H9 (cell line): ENCODE data around the gene CMTM8. TPM values are rescaled to one million over a fixed set of nuclear protein-coding genes. Genes with fewer than 3 reads are reported as not detected.
A peak's percentile ranks its signal among the peaks of the same experiment; 100 is the strongest.

Experiments used
- DNase-seq: peaks from one replicate; pipeline ENCODE4 v3.0.0-alpha.2; 2017
- H2AFZ ChIP-seq: one replicate; pipeline ENCODE4 v1.6.1; 2013; ENCODE audit warnings: mild to moderate bottlenecking, low read length, control low read depth, moderate library complexity
- H2AK5ac ChIP-seq: 2 replicates; pipeline ENCODE4 v1.6.1; 2013; ENCODE audit warnings: low read length, control low read depth, mixed read lengths; ENCODE audit not compliant: insufficient read length
- H2BK120ac ChIP-seq: one replicate; pipeline ENCODE4 v1.6.1; 2013; ENCODE audit warnings: low read depth, mild to moderate bottlenecking, low read length, control low read depth, inconsistent platforms; ENCODE audit not compliant: poor library complexity, severe bottlenecking
- H2BK12ac ChIP-seq: 2 replicates; pipeline ENCODE4 v1.6.1; 2013; ENCODE audit warnings: low read length, control low read depth, mixed read lengths, low read depth; ENCODE audit not compliant: insufficient read length
- H2BK15ac ChIP-seq: 2 replicates; pipeline ENCODE4 v1.6.1; 2013; ENCODE audit warnings: low read depth, low read length, control low read depth
- H2BK20ac ChIP-seq: one replicate; pipeline ENCODE4 v1.6.1; 2013; ENCODE audit warnings: low read depth, mild to moderate bottlenecking, low read length, control low read depth, inconsistent platforms; ENCODE audit not compliant: poor library complexity, severe bottlenecking
- H2BK5ac ChIP-seq: 2 replicates; pipeline ENCODE4 v1.6.1; 2013; ENCODE audit warnings: low read length, control low read depth, mixed read lengths; ENCODE audit not compliant: insufficient read length
- H3K14ac ChIP-seq: 2 replicates; pipeline ENCODE4 v1.6.1; 2013; ENCODE audit warnings: low read length, control low read depth; ENCODE audit not compliant: insufficient read depth
- H3K18ac ChIP-seq: 2 replicates; pipeline ENCODE4 v1.6.1; 2013; ENCODE audit warnings: low read depth, mild to moderate bottlenecking, mixed read lengths, low read length, control low read depth; ENCODE audit not compliant: insufficient read length
- H3K23ac ChIP-seq: 2 replicates; pipeline ENCODE4 v1.6.1; 2013; ENCODE audit warnings: low read length, control low read depth, mixed read lengths, low read depth; ENCODE audit not compliant: insufficient read length
- H3K23me2 ChIP-seq: 2 replicates; pipeline ENCODE4 v1.6.1; 2013; ENCODE audit warnings: low read depth, mild to moderate bottlenecking, mixed read lengths, low read length, control low read depth; ENCODE audit not compliant: insufficient read length, poor library complexity, severe bottlenecking
- H3K27ac ChIP-seq: 2 replicates; pipeline ENCODE4 v1.5.1; 2013; ENCODE audit warnings: low read length, control low read depth, mixed read lengths, low read depth; ENCODE audit not compliant: insufficient read length
- H3K27me3 ChIP-seq: 2 replicates; pipeline ENCODE4 v1.6.1; 2013; ENCODE audit warnings: low read length, control low read depth, inconsistent platforms; ENCODE audit not compliant: insufficient read depth
- H3K4ac ChIP-seq: 2 replicates; pipeline ENCODE4 v1.6.1; 2013; ENCODE audit warnings: low read depth, mild to moderate bottlenecking, control low read depth, inconsistent platforms, low read length, moderate library complexity
- H3K4me1 ChIP-seq: 2 replicates; pipeline ENCODE4 v1.6.1; 2013; ENCODE audit warnings: low read length, control low read depth, inconsistent platforms; ENCODE audit not compliant: insufficient read depth
- H3K4me2 ChIP-seq: 2 replicates; pipeline ENCODE4 v1.6.1; 2013; ENCODE audit warnings: low read length, control low read depth, mixed read lengths; ENCODE audit not compliant: insufficient read length, insufficient read depth
- H3K56ac ChIP-seq: 2 replicates; pipeline ENCODE4 v1.6.1; 2013; ENCODE audit warnings: low read depth, mild to moderate bottlenecking, mixed read lengths, low read length, control low read depth; ENCODE audit not compliant: insufficient read length
- H3K79me1 ChIP-seq: 2 replicates; pipeline ENCODE4 v1.6.1; 2013; ENCODE audit warnings: low read depth, mild to moderate bottlenecking, moderate library complexity, low read length, control low read depth, inconsistent platforms; ENCODE audit not compliant: insufficient read depth, poor library complexity, severe bottlenecking
- H3K79me2 ChIP-seq: 2 replicates; pipeline ENCODE4 v1.6.1; 2013; ENCODE audit warnings: low read length, control low read depth, inconsistent platforms; ENCODE audit not compliant: insufficient read depth
- H3K9ac ChIP-seq: 2 replicates; pipeline ENCODE4 v1.6.1; 2013; ENCODE audit warnings: low read length, control low read depth, mixed read lengths; ENCODE audit not compliant: insufficient read length; ENCODE audit errors: extremely low read depth
- H3K9me3 ChIP-seq: one replicate; pipeline ENCODE4 v1.6.1; 2013; ENCODE audit warnings: low read depth, low read length, inconsistent platforms; ENCODE audit not compliant: control insufficient read depth
- H3T11ph ChIP-seq: one replicate; pipeline ENCODE4 v1.6.1; 2013; ENCODE audit warnings: mild to moderate bottlenecking, low read length, control low read depth, inconsistent platforms
- H4K20me1 ChIP-seq: one replicate; pipeline ENCODE4 v1.6.1; 2013; ENCODE audit not compliant: control insufficient read depth, insufficient read length, insufficient read depth
- H4K5ac ChIP-seq: 2 replicates; pipeline ENCODE4 v1.6.1; 2013; ENCODE audit warnings: low read depth, mild to moderate bottlenecking, mixed read lengths, low read length, control low read depth; ENCODE audit not compliant: insufficient read length
- H4K8ac ChIP-seq: replicated peaks from 2 replicates; pipeline ENCODE4 v1.6.1; 2013; ENCODE audit warnings: low read length, control low read depth, mixed read lengths, low read depth; ENCODE audit not compliant: insufficient read length
- H4K91ac ChIP-seq: 2 replicates; pipeline ENCODE4 v1.6.1; 2013; ENCODE audit warnings: low read depth, mild to moderate bottlenecking, moderate library complexity, mixed read lengths, low read length, control low read depth; ENCODE audit not compliant: insufficient read length
- H3K27ac Mint-ChIP-seq, 3 experiments: 2 replicates in 2 of 3; 3 replicates in 1 of 3; pipeline ENCODE4 v1.8.0; 2020 to 2021; ENCODE audit warnings: mixed read lengths in 3 of 3, mild to moderate bottlenecking in 1 of 3, moderate library complexity in 1 of 3
- H3K27me3 Mint-ChIP-seq: 2 replicates; pipeline ENCODE4 v1.8.0; 2021; ENCODE audit warnings: low read depth, mild to moderate bottlenecking, moderate library complexity, mixed read lengths
- H3K36me3 Mint-ChIP-seq, 3 experiments: 2 replicates in 2 of 3; 3 replicates in 1 of 3; pipeline ENCODE4 v1.8.0; 2020 to 2021; ENCODE audit warnings: low read depth in 3 of 3, mixed read lengths in 3 of 3; ENCODE audit not compliant: insufficient read depth in 1 of 3
- H3K4me1 Mint-ChIP-seq, 2 experiments: 2 replicates each; pipeline ENCODE4 v1.8.0; 2020; ENCODE audit warnings: mixed read lengths in 2 of 2
- H3K4me3 Mint-ChIP-seq, 2 experiments: 2 replicates in 1 of 2; 3 replicates in 1 of 2; pipeline ENCODE4 v1.8.0; 2020 to 2021; ENCODE audit warnings: mild to moderate bottlenecking in 2 of 2, mixed read lengths in 2 of 2, moderate library complexity in 1 of 2
- H3K9me3 Mint-ChIP-seq, 2 experiments: 2 replicates in 1 of 2; 3 replicates in 1 of 2; pipeline ENCODE4 v1.8.0; 2020; ENCODE audit warnings: mild to moderate bottlenecking in 2 of 2, mixed read lengths in 2 of 2, moderate library complexity in 1 of 2
- CTCF ChIP-seq: fragments of 200-600 bp; sonication (generic); conservative IDR thresholded peaks from 3 replicates; pipeline ENCODE4 v1.8.0; 2021; ENCODE audit warnings: antibody characterized with exemption, mild to moderate bottlenecking
- whole genome bisulfite sequencing: extraction: QIAGEN DNeasy Blood & Tissue Kit; methylation state at CpG from one replicate; pipeline ENCODE4 v1.1.7; 2013; ENCODE audit warnings: missing lambda C conversion rate, low lambda C conversion rate, mixed read lengths; ENCODE audit not compliant: insufficient read length; ENCODE audit errors: extremely low coverage; 5-methylcytosine and 5-hydroxymethylcytosine counted together
- total RNA-seq: library from RNA; stranded (reverse); gene quantifications from 2 replicates; pipeline ENCODE4 v1.2.1, GENCODE V29; 2021

Gene CMTM8
- total RNA-seq, 1 experiment from 2014 or later = 4.0 TPM

- peaks cover 6% of the 10 kb centered on the region; the same call in 1 of the 2 replicates for H3K4me1 ChIP-seq
- no peak overlapping the region for H2BK12ac ChIP-seq
- no peaks in the 10 kb centered on the region for H3K27me3 Mint-ChIP-seq
- H3K4ac ChIP-seq = no peak overlapping the region
- peaks cover 30% of the 10 kb centered on the region in 2 experiments for H3K4me1 Mint-ChIP-seq
- no peak overlapping the region for H2BK20ac ChIP-seq
- no peak overlapping the region for H3K9ac ChIP-seq
- H3K18ac ChIP-seq = no peak overlapping the region
- no peaks in the 10 kb centered on the region for H3K79me2 ChIP-seq
- H3K23me2 ChIP-seq = no peaks in the 10 kb centered on the region
- H3K56ac ChIP-seq = no peak overlapping the region
- WGBS = no CpG with 5 or more reads among the region's 5 CpGs
- H2AFZ ChIP-seq = no peak overlapping the region
- no peak for DNase-seq
- H2BK5ac ChIP-seq = no peak overlapping the region
- H3K4me3 Mint-ChIP-seq = no peak overlapping the region
- H2BK120ac ChIP-seq = no peak overlapping the region
- no peaks in the 10 kb centered on the region for H3K79me1 ChIP-seq
- no peak overlapping the region for H3K27ac ChIP-seq
- H4K91ac ChIP-seq = no peak overlapping the region
- no peak overlapping the region for H3K23ac ChIP-seq
- H4K8ac ChIP-seq = no peak overlapping the region
- no peak overlapping the region for H2AK5ac ChIP-seq
- no peaks in the 10 kb centered on the region for H3K9me3 ChIP-seq
- no peak overlapping the region for H2BK15ac ChIP-seq
- no peak overlapping the region for H3T11ph ChIP-seq
- H3K27me3 ChIP-seq = no peaks in the 10 kb centered on the region
- no peak for TF ChIP-seq CTCF
- no peak overlapping the region for H3K4me2 ChIP-seq
- H3K36me3 Mint-ChIP-seq = peaks cover 0 to 2% (median 0%) of the 10 kb centered on the region in 3 experiments; a peak in 2 of 7 replicates
- H3K9me3 Mint-ChIP-seq = no peaks in the 10 kb centered on the region
- no peak overlapping the region for H3K14ac ChIP-seq
- H3K27ac Mint-ChIP-seq = peak overlapping the region; percentile 71 to 95 (median 86); a peak in 6 of 7 replicates
- no peaks in the 10 kb centered on the region for H4K20me1 ChIP-seq
- H4K5ac ChIP-seq = no peak overlapping the region
Measured at GRCh38 chr3:32313723-32314473, 75.4 kb downstream of the CMTM8 start.
